Measurements from ENCODE around the gene CIT.

- no peak for TF ChIP-seq KLF7 (tag by site-specific recombination; IDR thresholded peaks at IDR 0.05; ENCODE audit: borderline replicate concordance)
- no peak for TF ChIP-seq ZNF747 (tag by site-specific recombination; IDR thresholded peaks at IDR 0.05)
- no peak for TF ChIP-seq REST (tag by site-specific recombination; IDR thresholded peaks at IDR 0.05)
- no peak for TF ChIP-seq CTCF (tag by site-specific recombination; IDR thresholded peaks at IDR 0.05)
- no peak for TF ChIP-seq ZNF335 (tag by site-specific recombination; conservative IDR thresholded peaks at IDR 0.05)
- no peak for TF ChIP-seq ZNF645 (tag by site-specific recombination; IDR thresholded peaks at IDR 0.05)
- no peak for TF ChIP-seq ZNF707 (tag by site-specific recombination; IDR thresholded peaks at IDR 0.05)
- no peak for TF ChIP-seq ELK4 (IDR thresholded peaks at IDR 0.05; ENCODE audit: borderline replicate concordance, low read depth, low read length)
- no peak for TF ChIP-seq ZNF76 (tag by site-specific recombination; IDR thresholded peaks at IDR 0.05; ENCODE audit: borderline replicate concordance, low read depth)
Measured at GRCh38 chr12:119786539-119786938, 90.6 kb downstream of the CIT start.
